Stimulated activated CD4-positive, alpha-beta T cell treated with anti-CD3 and anti-CD28 coated beads, Interleukin-12 subunit alpha, Interleukin-12 subunit beta, amount 100 ng/mL, for 24 hours (primary cell): ENCODE measurements around the gene DNALI1.
"Not testable (repeated sequence)": the region's sequence is repeated elsewhere in the genome, so short reads cannot be mapped to it uniquely, and the experiment has no call there.

ENCODE experiments used
- DNase-seq, 2 experiments: peaks; one replicate each; pipeline ENCODE4 v3.0.0-alpha.2; 2020; ENCODE audit warnings: low read depth in 2 of 2

The DNALI1 gene

DNA sequence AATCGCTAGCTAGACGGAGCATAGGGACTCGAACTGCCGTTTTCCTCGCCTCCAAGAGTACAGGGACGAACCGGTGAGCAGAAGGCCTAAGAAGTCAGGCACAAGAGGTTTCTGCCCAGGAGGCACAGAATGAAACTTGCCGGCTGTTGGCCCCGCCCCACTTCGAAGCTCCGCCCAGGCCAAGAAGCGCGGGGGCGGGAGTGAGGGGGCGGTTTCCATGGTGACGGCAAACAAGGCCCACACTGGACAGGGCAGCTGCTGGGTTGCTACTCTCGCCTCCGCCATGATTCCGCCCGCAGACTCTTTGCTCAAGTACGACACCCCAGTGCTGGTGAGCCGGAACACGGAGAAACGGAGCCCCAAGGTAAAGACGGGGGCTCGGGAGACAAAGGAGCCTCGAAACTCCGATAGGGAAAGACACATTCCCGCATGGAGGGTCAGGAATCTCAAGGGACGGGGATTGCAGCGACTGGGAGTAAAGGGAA, at the start of gene DNALI1:
DNALI1 (plus strand) TSS at position 229 of the 485 bp plus-strand sequence; CDS start at position 284, 55 bp downstream.
- DNase-seq, result no peak

GRCh38 chr1:37509181-37509580, 47.6 kb upstream of the DNALI1 start:
- no peak for DNase-seq

DNA sequence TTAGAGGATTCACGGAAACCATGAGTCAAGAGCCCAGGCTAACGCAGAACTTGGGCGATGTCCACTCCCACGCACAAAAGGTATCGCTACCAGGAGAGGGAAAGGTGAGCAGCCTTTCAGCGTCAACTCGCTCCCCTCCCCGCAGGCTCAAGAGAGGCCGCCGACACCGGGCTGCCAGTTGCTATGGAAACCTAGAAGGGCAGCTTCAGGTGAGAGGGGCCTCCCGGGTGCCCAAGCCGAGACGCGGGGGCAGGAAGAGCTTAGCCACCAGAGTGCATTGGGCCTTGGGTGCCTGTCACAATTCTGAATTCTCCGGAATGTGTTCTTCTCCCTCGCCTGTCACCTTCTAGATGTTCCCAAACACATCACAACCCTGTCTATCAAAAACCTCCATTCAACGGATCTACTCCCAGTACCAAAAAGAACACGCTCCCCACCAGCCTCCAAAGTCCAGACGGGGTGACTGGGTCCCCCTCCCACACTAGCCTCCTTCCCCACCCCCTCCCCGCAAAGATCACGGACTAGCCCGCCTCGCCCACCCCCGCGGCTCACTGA, 42.9 kb upstream of the DNALI1 start:
- peak; percentile 31 to 49 for DNase-seq

GRCh38 chr1:37514350-37515184, 42.2 kb upstream of the DNALI1 start, which contains the start of gene MEAF6:
Gene MEAF6 (minus strand): TSS chr1:37514766. CDS start chr1:37514746, 20 bp downstream.
- peak; percentile 59 to 69 for DNase-seq

GRCh38 chr1:37515185-37516034, 41.3 kb upstream of the DNALI1 start:
- no peak for DNase-seq

- DNase-seq, result no peak
These were observed 39.2 kb upstream of the DNALI1 start for GRCh38 chr1:37517569-37517968.

DNA sequence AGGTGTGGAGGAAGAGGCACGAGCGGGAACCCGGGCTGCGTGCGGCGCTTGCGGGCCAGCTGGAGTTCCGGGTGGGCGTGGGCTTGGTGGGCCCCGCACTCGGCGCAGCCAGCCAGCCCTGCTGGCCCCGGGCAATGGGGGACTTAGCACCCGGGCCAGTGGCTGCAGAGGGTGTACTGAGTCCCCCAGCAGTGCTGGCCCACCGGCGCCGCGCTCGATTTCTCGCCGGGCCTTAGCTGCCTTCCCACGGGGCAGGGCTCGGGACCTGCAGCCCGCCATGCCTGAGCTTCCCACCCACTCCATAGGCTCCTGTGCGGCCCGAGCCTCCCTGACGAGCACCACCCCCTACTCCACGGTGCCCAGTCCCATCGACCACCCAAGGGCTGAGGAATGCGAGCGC, 38.5 kb upstream of the DNALI1 start:
- not testable (repeated sequence) for DNase-seq

- peak in 1 of 2 experiments; percentile 5 for DNase-seq
These were observed 37.8 kb upstream of the DNALI1 start for GRCh38 chr1:37518929-37519328.

DNA sequence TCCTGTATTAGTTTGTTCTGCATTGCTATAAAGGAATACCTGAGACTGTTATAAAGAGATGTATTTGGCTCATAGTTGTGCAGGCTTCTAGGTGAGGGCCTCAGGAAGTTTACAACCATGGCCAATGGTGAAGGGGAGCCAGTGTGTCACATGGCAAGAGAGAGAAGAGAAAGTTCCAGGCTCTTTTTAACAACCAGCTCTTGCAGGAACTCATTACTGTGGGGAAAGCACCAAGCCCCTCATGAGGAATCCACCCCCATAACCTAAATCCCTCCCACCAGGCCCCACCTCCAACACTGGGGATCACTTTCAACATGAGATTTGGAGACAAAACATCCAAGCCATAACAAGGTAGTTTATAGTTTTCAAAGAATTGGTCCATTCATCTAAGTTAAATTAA, 37.1 kb upstream of the DNALI1 start:
- no peak for DNase-seq

DNA sequence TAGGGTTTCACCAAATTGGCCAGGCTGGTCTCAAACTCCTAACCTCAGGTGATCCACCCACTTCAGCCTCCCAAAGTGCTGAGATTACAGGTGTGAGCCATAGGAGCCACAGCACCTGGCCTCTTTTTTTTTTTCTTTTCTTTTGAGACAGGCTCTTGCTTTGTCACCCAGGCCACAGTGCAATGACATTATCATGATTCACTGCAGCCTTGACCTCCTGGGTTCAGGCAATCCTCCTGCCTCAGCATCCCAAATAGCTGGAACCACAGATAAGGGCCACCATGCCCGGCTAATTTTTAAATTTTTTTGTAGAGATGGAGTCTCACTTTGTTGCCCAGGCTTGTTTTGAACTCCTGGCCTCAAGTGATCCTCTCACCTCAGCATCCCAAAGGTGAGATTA, 26.9 kb upstream of the DNALI1 start:
- not testable (repeated sequence) for DNase-seq

GRCh38 chr1:37532418-37533156, 24.2 kb upstream of the DNALI1 start:
- DNase-seq, result not testable (repeated sequence)

DNA sequence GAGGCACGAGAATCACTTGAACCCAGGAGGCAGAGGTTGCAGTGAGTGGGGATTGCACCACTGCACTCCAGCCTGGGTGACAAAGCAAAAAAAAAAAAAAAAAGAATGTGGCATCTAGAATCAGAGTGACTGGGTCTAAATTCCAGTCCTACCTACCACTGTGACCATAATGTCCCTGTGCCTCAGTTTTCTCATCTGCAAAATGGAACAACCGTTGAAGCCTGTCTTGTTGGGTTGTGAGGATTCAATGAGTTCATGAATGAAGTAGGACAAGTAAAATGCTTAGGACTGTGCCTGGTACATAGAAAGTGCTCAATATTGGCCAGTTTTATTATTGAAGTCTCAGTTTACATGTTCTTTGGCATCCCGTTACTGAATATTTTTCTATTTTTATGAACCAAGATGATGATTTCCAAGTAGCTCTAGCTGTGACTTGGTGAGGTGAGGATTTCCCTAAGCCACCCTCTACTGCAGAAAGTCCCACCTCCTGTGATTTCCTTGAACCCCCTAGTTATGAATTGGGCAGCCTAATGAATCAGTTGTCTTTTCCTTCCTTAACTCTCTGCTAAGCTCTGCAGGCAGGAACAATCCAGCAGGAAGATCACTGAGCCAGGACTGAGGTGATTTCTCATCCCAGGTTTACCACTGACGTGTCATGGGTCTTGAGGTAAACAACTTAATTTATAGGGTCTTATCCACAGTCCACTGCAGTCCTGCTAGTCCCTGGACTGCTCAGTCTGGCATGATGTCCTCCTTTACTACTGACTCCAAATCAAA, 23.2 kb upstream of the DNALI1 start:
- no peak for DNase-seq

DNA sequence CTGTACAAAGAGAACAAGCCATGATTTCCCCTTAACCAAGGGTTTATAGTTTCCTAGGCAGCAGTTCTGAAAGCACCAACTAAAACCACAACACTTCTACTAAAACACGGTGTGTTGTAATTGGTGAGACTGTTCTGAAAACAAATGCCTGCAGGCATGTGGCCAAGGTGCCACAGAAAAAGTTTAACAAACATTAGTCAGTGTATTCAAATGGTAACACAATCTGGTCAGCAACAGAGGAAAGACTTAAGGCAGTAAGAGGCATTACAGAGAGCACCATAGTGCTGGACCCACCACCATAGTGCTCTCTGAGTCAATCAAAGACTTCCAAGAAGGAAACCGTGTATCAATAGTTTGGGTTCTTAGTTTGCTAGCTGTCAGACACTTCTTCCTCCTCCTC, 19.4 kb upstream of the DNALI1 start:
- DNase-seq, result no peak

GRCh38 chr1:37539154-37539553, 17.6 kb upstream of the DNALI1 start:
- not testable (repeated sequence) for DNase-seq

DNA sequence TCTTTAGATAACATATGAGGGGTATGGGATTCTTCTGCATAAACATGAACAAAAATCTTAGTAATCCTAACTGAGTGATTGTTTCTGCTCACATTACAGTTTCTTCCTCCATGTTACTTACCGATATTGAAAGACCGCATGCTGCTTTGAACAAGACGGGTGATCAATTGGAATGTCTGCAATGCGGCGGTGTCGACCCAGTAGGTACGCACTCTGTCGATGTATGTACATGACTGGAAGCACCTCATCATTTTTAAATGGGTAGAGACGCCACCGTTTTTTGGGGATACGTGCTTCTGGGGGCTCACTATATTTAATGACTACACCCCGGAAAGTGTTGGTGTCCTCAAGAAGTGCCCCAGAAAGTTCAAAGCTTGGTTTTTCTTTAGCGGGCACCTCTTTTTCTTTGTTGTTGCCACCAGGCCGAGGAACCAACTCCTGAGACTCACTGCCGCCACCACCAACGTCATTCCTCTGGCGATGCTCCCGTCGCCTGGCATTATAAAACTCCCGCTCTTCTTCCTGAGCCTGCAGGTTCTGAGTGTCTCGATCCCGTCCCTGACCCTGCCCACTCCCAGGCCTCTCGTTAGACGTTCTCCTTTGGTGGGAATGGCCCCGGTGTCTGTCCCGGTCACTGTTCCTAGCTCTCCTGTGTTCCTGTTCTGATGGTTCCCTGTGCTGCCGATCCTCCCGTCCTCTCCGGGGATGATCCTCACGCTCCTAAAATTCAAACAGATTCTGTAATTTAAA, 16.5 kb upstream of the DNALI1 start:
- DNase-seq, result no peak

- no peak for DNase-seq
These were observed 12.2 kb upstream of the DNALI1 start for GRCh38 chr1:37544530-37544929.

GRCh38 chr1:37545019-37545418, 11.7 kb upstream of the DNALI1 start:
- DNase-seq, result no peak

GRCh38 chr1:37549341-37549740, 7.4 kb upstream of the DNALI1 start:
- DNase-seq, result no peak

DNA sequence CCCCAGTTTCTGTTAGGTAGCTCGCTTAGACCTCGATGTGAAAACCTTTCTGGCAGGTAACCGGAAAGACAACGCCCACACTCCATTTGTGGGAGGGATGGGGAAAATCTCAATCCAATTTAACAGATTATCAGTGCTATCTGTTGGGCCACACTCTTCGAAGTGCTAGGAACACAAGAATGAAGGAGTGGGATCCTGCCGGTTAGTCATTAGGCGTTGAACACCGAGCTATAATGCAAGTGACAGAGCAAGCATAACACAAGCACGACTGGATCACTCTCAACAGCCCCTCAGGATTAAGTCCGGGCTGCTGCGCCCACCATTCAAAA, 3.2 kb upstream of the DNALI1 start:
- no peak for DNase-seq
